ENCODE data around the gene GDF11. TPM values are rescaled to one million over a fixed set of nuclear protein-coding genes. Genes with fewer than 3 reads are reported as not detected.

Gene GDF11
- total and polyA plus RNA-seq, 4 donors, result 3.0 to 9.4 (median 5.4) TPM

DNA sequence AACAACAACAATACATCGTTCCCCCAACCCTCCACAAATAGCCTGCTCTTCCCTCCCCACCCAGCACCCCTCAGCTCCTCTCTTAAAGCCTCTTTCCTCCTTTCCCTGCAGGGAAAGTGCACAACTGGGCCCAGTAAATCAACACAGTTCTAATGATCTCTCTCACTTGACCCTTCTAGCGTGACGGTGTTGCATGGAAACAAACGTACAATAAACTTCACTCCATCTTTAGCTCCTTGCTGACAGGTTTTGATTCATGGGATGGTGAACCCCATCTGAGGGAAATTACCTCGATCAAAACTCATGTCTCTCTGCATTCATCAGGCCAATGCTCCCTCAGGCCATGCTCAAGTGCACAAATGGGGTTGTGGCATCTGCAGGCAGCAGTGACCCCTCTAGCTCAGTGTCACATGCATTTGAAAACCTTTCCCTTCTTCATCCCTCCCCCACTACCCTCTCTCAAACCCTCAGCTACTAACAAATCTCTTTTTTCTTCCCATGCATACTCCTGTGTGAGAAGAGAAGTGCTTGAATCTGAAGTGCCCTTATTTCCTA is 22.9 kb downstream of the GDF11 start:
- Histone ChIP-seq H3K27me3 (ENCODE audit: control insufficient read depth in 1 of 2, insufficient read depth in 2 of 2, low read length in 1 of 2) (no peaks in the 10 kb centered on the region), H3K4me3 (ENCODE audit: low read length in 2 of 2) (no peak overlapping the region), H3K36me3 (ENCODE audit: control insufficient read depth in 1 of 2, insufficient read depth in 2 of 2, low read length in 1 of 2) (peaks cover 0 to 4% of the 10 kb centered on the region in 2 donors), H3K4me1 (ENCODE audit: control insufficient read depth in 1 of 2, insufficient read depth in 2 of 2, low read length in 2 of 2) (no peaks in the 10 kb centered on the region), H3K9me3 (ENCODE audit: control insufficient read depth, low read length) (no peaks in the 10 kb centered on the region), H3K27ac (ENCODE audit: low read depth in 1 of 2, low read length in 2 of 2) (no peak overlapping the region)
- 53 to 60% methylated on average over 5 of the region's 5 CpGs for WGBS, 2 donors
- intact Hi-C loops (cut with DNase I), result no loop called here
- DNase-seq (no peak), ATAC-seq (ENCODE audit: low FRiP score) (no peak)

DNA sequence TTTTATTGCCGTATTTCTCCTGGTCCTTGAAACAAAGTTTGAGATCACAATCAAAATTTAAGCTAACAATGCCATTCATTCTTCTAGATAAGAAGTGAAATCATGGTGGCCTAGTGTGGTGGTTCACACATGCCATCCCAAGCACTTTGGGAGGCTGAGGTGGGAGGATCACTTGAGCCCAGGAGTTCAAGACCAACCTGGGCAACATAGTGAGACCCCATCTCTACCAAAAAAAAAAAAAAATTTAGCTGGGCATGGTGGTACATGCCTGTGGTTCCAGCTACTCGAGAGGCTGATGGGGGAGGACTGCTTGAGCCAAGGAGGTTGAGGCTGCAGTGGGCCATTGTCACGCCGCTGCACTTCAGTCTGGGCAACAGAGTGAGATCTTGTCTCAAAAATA is 24.2 kb downstream of the GDF11 start:
- 95 to 96% methylated on average over 4 of the region's 4 CpGs for WGBS, 2 donors

DNA sequence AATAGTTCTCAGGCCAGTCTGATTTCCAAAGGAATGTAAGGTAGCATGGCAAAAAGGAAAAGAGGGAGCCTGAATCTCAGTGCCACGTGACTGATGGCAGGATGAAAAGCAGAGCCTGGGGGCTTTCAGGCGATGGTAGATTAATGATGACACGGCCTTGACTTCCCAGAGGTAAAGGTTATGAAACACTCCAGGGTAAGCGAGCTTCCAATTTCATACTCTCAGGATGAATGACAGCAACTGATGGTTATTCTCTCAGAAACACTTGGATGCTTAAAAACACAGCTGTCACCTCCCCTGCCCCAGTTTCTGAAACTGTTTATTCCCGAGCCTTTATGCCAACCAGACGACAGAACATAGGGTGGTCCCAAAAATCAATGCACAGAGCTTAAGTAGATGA is 28.8 kb downstream of the GDF11 start:
- ATAC-seq (ENCODE audit: low FRiP score), result no peak
- H3K4me3 ChIP-seq (ENCODE audit: low read length in 2 of 2), result no peak overlapping the region
- no peaks in the 10 kb centered on the region for H3K9me3 ChIP-seq (ENCODE audit: control insufficient read depth, low read length)
- H3K4me1 ChIP-seq (ENCODE audit: control insufficient read depth in 1 of 2, insufficient read depth in 2 of 2, low read length in 2 of 2), result no peaks in the 10 kb centered on the region
- H3K27ac ChIP-seq (ENCODE audit: low read depth in 1 of 2, low read length in 2 of 2), result no peak overlapping the region
- 64 to 71% methylated on average over 6 of the region's 6 CpGs for WGBS, 2 donors
- peaks cover 0 to 3% of the 10 kb centered on the region in 2 donors for H3K36me3 ChIP-seq (ENCODE audit: control insufficient read depth in 1 of 2, insufficient read depth in 2 of 2, low read length in 1 of 2)
- no peaks in the 10 kb centered on the region for H3K27me3 ChIP-seq (ENCODE audit: control insufficient read depth in 1 of 2, insufficient read depth in 2 of 2, low read length in 1 of 2)
- DNase-seq, result no peak
- intact Hi-C loops (cut with DNase I), result no loop called here

More for the DNA sequence above, 24.2 kb downstream of the GDF11 start:
- Histone ChIP-seq H3K9me3 (ENCODE audit: control insufficient read depth, low read length) (no peaks in the 10 kb centered on the region), H3K36me3 (ENCODE audit: control insufficient read depth in 1 of 2, insufficient read depth in 2 of 2, low read length in 1 of 2) (peaks cover 0 to 7% of the 10 kb centered on the region in 2 donors), H3K27me3 (ENCODE audit: control insufficient read depth in 1 of 2, insufficient read depth in 2 of 2, low read length in 1 of 2) (no peaks in the 10 kb centered on the region), H3K27ac (ENCODE audit: low read depth in 1 of 2, low read length in 2 of 2) (no peak overlapping the region), H3K4me3 (ENCODE audit: low read length in 2 of 2) (no peak overlapping the region), H3K4me1 (ENCODE audit: control insufficient read depth in 1 of 2, insufficient read depth in 2 of 2, low read length in 2 of 2) (no peaks in the 10 kb centered on the region)
- no peak for DNase-seq
- ATAC-seq (ENCODE audit: low FRiP score), result no peak
- intact Hi-C loops (cut with DNase I), result no loop called here

DNA sequence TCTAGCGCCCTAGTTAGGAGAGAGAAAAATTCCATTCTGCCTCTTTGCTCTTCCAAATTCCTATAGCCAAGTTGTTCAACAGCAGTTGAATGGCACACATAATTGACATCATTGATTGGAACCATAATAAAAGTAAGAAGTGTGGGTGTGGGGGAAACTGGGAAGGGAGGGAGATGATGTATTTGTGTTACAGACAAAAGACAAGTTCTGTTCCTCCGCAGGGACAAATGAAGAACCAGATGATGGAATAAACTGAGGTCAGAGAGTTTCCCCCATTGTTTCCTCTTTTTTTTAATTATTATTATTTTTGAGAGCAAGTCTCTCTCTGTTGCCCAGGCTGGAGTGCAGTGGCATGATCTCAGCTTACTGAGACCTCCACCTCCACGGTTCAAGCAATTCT is 34.9 kb downstream of the GDF11 start:
- 90 to 94% methylated on average over 3 of the region's 3 CpGs for WGBS, 2 donors
- no peaks in the 10 kb centered on the region for H3K4me1 ChIP-seq (ENCODE audit: control insufficient read depth in 1 of 2, insufficient read depth in 2 of 2, low read length in 2 of 2)
- no peak overlapping the region for H3K4me3 ChIP-seq (ENCODE audit: low read length in 2 of 2)
- H3K9me3 ChIP-seq (ENCODE audit: control insufficient read depth, low read length), result no peaks in the 10 kb centered on the region
- DNase-seq, result no peak
- no peaks in the 10 kb centered on the region for H3K27me3 ChIP-seq (ENCODE audit: control insufficient read depth in 1 of 2, insufficient read depth in 2 of 2, low read length in 1 of 2)
- intact Hi-C loops (cut with DNase I), result no loop called here
- ATAC-seq (ENCODE audit: low FRiP score), result no peak
- H3K27ac ChIP-seq (ENCODE audit: low read depth in 1 of 2, low read length in 2 of 2), result no peak overlapping the region
- peaks cover 0 to 5% of the 10 kb centered on the region in 2 donors for H3K36me3 ChIP-seq (ENCODE audit: control insufficient read depth in 1 of 2, insufficient read depth in 2 of 2, low read length in 1 of 2)

DNA sequence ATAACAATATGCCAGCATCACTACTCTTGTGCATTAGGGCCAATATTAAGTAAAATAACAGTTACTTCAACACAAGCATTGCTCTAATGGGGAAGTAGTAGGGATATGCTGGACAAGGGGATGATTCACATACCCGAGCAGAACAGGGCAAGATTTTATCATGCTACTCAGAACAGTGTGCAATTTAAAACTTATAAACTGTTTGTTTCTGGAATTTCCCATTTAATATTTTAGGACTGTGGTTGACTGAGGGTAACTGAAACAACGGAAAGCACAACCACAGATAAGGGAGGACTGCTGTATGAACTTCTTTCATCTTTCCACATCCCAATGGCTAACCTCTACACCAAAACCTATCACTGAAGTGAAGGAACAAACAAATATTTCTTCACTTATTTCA is 37.8 kb downstream of the GDF11 start:
- Histone ChIP-seq H3K36me3 (ENCODE audit: control insufficient read depth in 1 of 2, insufficient read depth in 2 of 2, low read length in 1 of 2) (peaks cover 0 to 5% of the 10 kb centered on the region in 2 donors), H3K4me1 (ENCODE audit: control insufficient read depth in 1 of 2, insufficient read depth in 2 of 2, low read length in 2 of 2) (no peaks in the 10 kb centered on the region), H3K9me3 (ENCODE audit: control insufficient read depth, low read length) (no peaks in the 10 kb centered on the region), H3K4me3 (ENCODE audit: low read length in 2 of 2) (no peak overlapping the region), H3K27me3 (ENCODE audit: control insufficient read depth in 1 of 2, insufficient read depth in 2 of 2, low read length in 1 of 2) (no peaks in the 10 kb centered on the region), H3K27ac (ENCODE audit: low read depth in 1 of 2, low read length in 2 of 2) (no peak overlapping the region)
- DNase-seq (no peak), ATAC-seq (ENCODE audit: low FRiP score) (no peak)
- WGBS, 2 donors, result 47 to 68% methylated on average over 2 of the region's 2 CpGs
- intact Hi-C loops (cut with DNase I), result loop anchor here in 1 of 2 donors (5.0 kb wide), 1 partner anchor 33 kb away; no protein-coding TSS in a partner anchor

DNA sequence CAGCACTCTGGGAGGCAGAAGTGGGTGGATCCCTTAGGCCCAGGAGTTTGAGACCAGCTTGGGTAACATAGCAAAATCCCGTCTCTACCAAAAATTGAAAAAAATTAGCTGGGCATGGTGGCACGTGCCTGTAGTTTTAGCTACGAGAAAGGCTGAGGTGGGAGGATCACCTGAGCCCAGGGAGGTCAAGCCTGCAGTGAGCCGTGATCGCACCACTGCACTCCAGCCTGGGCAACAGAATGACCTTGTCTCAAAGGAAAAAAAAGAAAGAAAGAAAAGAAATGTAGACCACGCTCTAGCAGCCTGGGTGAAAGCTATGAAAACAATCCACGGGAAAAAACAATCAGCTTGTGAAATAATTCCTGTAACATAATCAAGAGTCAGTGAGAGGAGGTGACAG is 45.6 kb downstream of the GDF11 start:
- H3K27ac ChIP-seq (ENCODE audit: low read depth in 1 of 2, low read length in 2 of 2), result no peak overlapping the region
- intact Hi-C loops (cut with DNase I), result no loop called here
- no peaks in the 10 kb centered on the region for H3K9me3 ChIP-seq (ENCODE audit: control insufficient read depth, low read length)
- H3K27me3 ChIP-seq (ENCODE audit: control insufficient read depth in 1 of 2, insufficient read depth in 2 of 2, low read length in 1 of 2), result no peaks in the 10 kb centered on the region
- WGBS, 2 donors, result 82% methylated on average over 7 of the region's 7 CpGs
- DNase-seq (no peak), ATAC-seq (ENCODE audit: low FRiP score) (no peak)
- peaks cover 8 to 12% of the 10 kb centered on the region in 2 donors for H3K36me3 ChIP-seq (ENCODE audit: control insufficient read depth in 1 of 2, insufficient read depth in 2 of 2, low read length in 1 of 2)
- no peak overlapping the region for H3K4me3 ChIP-seq (ENCODE audit: low read length in 2 of 2)
- H3K4me1 ChIP-seq (ENCODE audit: control insufficient read depth in 1 of 2, insufficient read depth in 2 of 2, low read length in 2 of 2), result no peaks in the 10 kb centered on the region

DNA sequence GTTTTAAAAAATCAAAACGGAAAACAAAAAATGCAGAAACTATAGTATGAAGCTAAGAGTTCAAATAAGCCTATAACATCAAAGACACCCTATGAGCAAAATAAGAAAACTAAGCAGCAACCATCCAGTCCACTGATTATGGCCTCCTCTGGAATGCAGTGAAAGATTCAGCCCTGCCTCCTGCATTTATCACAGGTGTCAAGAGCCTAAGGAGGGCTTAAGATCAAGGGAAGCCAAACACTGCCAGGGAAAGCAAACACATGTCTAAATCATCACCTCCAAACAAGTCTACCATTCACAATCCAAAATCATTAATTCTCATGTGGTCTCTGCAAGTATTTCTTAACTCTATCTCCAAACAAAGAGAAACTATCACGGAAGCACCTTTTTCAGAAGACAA is 46.2 kb downstream of the GDF11 start:
- Histone ChIP-seq H3K27me3 (ENCODE audit: control insufficient read depth in 1 of 2, insufficient read depth in 2 of 2, low read length in 1 of 2) (no peaks in the 10 kb centered on the region), H3K27ac (ENCODE audit: low read depth in 1 of 2, low read length in 2 of 2) (no peak overlapping the region), H3K4me1 (ENCODE audit: control insufficient read depth in 1 of 2, insufficient read depth in 2 of 2, low read length in 2 of 2) (no peaks in the 10 kb centered on the region), H3K9me3 (ENCODE audit: control insufficient read depth, low read length) (no peaks in the 10 kb centered on the region), H3K36me3 (ENCODE audit: control insufficient read depth in 1 of 2, insufficient read depth in 2 of 2, low read length in 1 of 2) (peaks cover 8 to 12% of the 10 kb centered on the region in 2 donors), H3K4me3 (ENCODE audit: low read length in 2 of 2) (no peak overlapping the region)
- DNase-seq (no peak), ATAC-seq (ENCODE audit: low FRiP score) (no peak)
- intact Hi-C loops (cut with DNase I), result no loop called here
- 75 to 83% methylated on average over 2 of the region's 2 CpGs for WGBS, 2 donors

DNA sequence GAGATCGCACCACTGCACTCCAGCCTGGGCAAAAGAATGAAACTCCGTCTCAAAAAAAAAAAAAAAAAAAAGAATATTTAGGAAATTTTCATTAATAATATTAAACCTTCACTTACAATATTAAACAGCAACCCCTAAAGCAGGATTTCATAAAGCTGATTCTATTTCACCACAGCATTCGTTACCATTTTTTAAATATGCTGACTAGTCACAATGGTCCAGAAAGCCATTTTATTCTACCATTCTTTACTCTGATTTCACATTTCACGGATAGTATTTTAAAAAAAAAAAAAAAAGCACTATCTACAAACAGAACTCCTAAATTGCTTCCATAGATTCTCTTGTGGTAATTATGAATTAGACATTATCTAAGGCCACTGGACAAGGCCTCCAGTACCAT is 47.0 kb downstream of the GDF11 start:
- ATAC-seq (ENCODE audit: low FRiP score), result no peak
- 86 to 92% methylated on average over 4 of the region's 4 CpGs for WGBS, 2 donors
- H3K9me3 ChIP-seq (ENCODE audit: control insufficient read depth, low read length), result no peaks in the 10 kb centered on the region
- H3K4me3 ChIP-seq (ENCODE audit: low read length in 2 of 2), result no peak overlapping the region
- no peak for DNase-seq
- H3K36me3 ChIP-seq (ENCODE audit: control insufficient read depth in 1 of 2, insufficient read depth in 2 of 2, low read length in 1 of 2), result peaks cover 8 to 12% of the 10 kb centered on the region in 2 donors
- H3K27me3 ChIP-seq (ENCODE audit: control insufficient read depth in 1 of 2, insufficient read depth in 2 of 2, low read length in 1 of 2), result no peaks in the 10 kb centered on the region
- no peaks in the 10 kb centered on the region for H3K4me1 ChIP-seq (ENCODE audit: control insufficient read depth in 1 of 2, insufficient read depth in 2 of 2, low read length in 2 of 2)
- intact Hi-C loops (cut with DNase I), result no loop called here
- H3K27ac ChIP-seq (ENCODE audit: low read depth in 1 of 2, low read length in 2 of 2), result no peak overlapping the region

DNA sequence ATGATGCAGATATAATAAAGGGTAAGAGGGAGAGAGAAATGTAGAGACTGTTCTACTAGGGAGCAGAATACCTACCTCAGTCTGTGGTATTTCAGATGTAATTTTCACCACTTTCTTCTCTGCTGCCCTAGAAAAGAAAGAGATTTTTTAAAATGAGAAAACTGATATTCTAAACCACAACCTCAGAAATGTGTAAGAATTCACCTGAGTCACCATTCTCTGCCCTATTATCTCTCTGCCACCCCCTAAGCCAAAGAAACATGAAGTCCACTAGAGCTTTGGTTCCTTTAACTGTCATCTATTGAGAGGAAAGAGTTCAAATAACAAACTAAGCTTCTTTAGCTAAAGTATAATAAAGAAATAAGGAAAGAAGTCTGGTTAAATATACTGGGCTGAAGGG is 53.0 kb downstream of the GDF11 start:
- H3K9me3 ChIP-seq (ENCODE audit: control insufficient read depth, low read length), result no peaks in the 10 kb centered on the region
- H3K36me3 ChIP-seq (ENCODE audit: control insufficient read depth in 1 of 2, insufficient read depth in 2 of 2, low read length in 1 of 2), result peaks cover 0 to 6% of the 10 kb centered on the region in 2 donors
- intact Hi-C loops (cut with DNase I), result loop anchor here (5.0 kb wide), 1 partner anchor 59 kb away; no protein-coding TSS in a partner anchor

More for the DNA sequence above, 53.0 kb downstream of the GDF11 start:
- DNase-seq (no peak), ATAC-seq (ENCODE audit: low FRiP score) (no peak)
- Histone ChIP-seq H3K4me3 (ENCODE audit: low read length in 2 of 2) (no peak overlapping the region), H3K27ac (ENCODE audit: low read depth in 1 of 2, low read length in 2 of 2) (no peak overlapping the region), H3K4me1 (ENCODE audit: control insufficient read depth in 1 of 2, insufficient read depth in 2 of 2, low read length in 2 of 2) (no peaks in the 10 kb centered on the region), H3K27me3 (ENCODE audit: control insufficient read depth in 1 of 2, insufficient read depth in 2 of 2, low read length in 1 of 2) (no peaks in the 10 kb centered on the region)
